K562 (cell line): ENCODE results near the gene ERFL. TPM values are rescaled to one million over a fixed set of nuclear protein-coding genes. Genes with fewer than 3 reads are reported as not detected.

Source experiments
- ATAC-seq: fragments of 200-7000 bp; cut with Tn5 transposase; 3 replicates; pipeline ENCODE4 v1.9.1; 2020; ENCODE audit warnings: moderate library complexity
- BruUV-seq: library from RNA; stranded (reverse); fragments of 400-500 nt; replicated peaks from 2 replicates; lab custom pipeline; 2021; lab: Mats Ljungman, UMichigan
- CTCF ChIA-PET: fragments of 300-600 bp; formaldehyde crosslinking; extraction: SDS; loops from one replicate; lab custom pipeline; 2021; ENCODE audit warnings: low intra/inter-chr PET ratio; lab: Yijun Ruan, JAX
- POLR2A ChIA-PET: fragments of 300-600, 350-650 bp; sonication (Branson Sonifier 250); formaldehyde crosslinking; extraction: SDS; loops from one replicate; lab custom pipeline; 2021; ENCODE audit warnings: antibody characterized with exemption, inconsistent platforms; lab: Yijun Ruan, JAX
- DNase-seq, 4 experiments: peaks; one replicate each; pipeline versions ENCODE4 v3.0.0 to v3.0.0-alpha.2; 2011 to 2018; ENCODE audit warnings: low spot score in 3 of 4, mixed read lengths in 3 of 4; ENCODE audit errors: extremely low read depth in 1 of 4
- FAIRE-seq: peaks from 2 replicates; lab custom pipeline; 2011; peaks lifted over from hg19 to GRCh38; lab: Jason Lieb, UNC
- H2AFZ ChIP-seq: 2 replicates; pipeline ENCODE4 v1.6.0; 2011; ENCODE audit warnings: low read depth, low read length, control low read depth, inconsistent platforms
- H3K27ac ChIP-seq: fragments of 200-600 bp; 3 replicates; pipeline ENCODE4 v1.8.0; 2011; ENCODE audit warnings: low read depth, mild to moderate bottlenecking, control low read depth, inconsistent platforms, low read length, moderate library complexity, mixed read lengths; ENCODE audit errors: extremely low read depth
- H3K27me3 ChIP-seq, 2 experiments: fragments of 300-600 bp in 1 of 2; 2 replicates in 1 of 2; 3 replicates in 1 of 2; pipeline versions ENCODE4 v1.6.0 to v1.8.0; 2011; ENCODE audit warnings: inconsistent platforms in 2 of 2, low read length in 2 of 2, mild to moderate bottlenecking in 1 of 2, mixed read lengths in 1 of 2, moderate library complexity in 1 of 2; ENCODE audit not compliant: control insufficient read depth in 2 of 2, insufficient read depth in 2 of 2
- H3K36me3 ChIP-seq: fragments of 300-600 bp; 3 replicates; pipeline ENCODE4 v1.8.0; 2011; ENCODE audit warnings: mild to moderate bottlenecking, low read length, inconsistent platforms; ENCODE audit not compliant: control insufficient read depth, insufficient read depth
- H3K4me1 ChIP-seq, 2 experiments: fragments of 200-600 bp in 1 of 2; replicated peaks in 1 of 2; 2 replicates in 1 of 2; 3 replicates in 1 of 2; pipeline versions ENCODE4 v1.5.1 to v1.8.0; 2011; ENCODE audit warnings: inconsistent platforms in 2 of 2, low read length in 2 of 2, mild to moderate bottlenecking in 1 of 2, mixed read lengths in 1 of 2, moderate library complexity in 1 of 2; ENCODE audit not compliant: control insufficient read depth in 2 of 2, insufficient read depth in 2 of 2
- H3K4me2 ChIP-seq: 2 replicates; pipeline ENCODE4 v1.6.1; 2011; ENCODE audit warnings: low read length, control low read depth, inconsistent platforms, mixed read lengths; ENCODE audit not compliant: insufficient read depth
- H3K4me3 ChIP-seq: fragments of 200-600 bp; sonication (generic), shearing (Covaris generic); 2 replicates; pipeline ENCODE4 v1.5.1; 2016; ENCODE audit warnings: control low read depth, inconsistent platforms
- H3K79me2 ChIP-seq: fragments of 200-600 bp; 3 replicates; pipeline ENCODE4 v1.8.0; 2011; ENCODE audit warnings: low read length, inconsistent platforms; ENCODE audit not compliant: control insufficient read depth, insufficient read depth
- H3K9ac ChIP-seq, 2 experiments: 2 replicates each; pipeline versions ENCODE4 v1.6.0 to v1.6.1; 2011; ENCODE audit warnings: low read depth in 2 of 2, low read length in 2 of 2, control low read depth in 1 of 2, inconsistent platforms in 1 of 2, mild to moderate bottlenecking in 1 of 2, mixed read lengths in 1 of 2; ENCODE audit not compliant: insufficient read depth in 1 of 2
- H3K9me1 ChIP-seq: one replicate; pipeline ENCODE4 v1.6.0; 2011; ENCODE audit warnings: inconsistent platforms, mild to moderate bottlenecking, low read length, moderate library complexity; ENCODE audit not compliant: control insufficient read depth, insufficient read depth
- H3K9me3 ChIP-seq: replicated peaks from 2 replicates; pipeline ENCODE4 v1.5.1; 2011; ENCODE audit warnings: low read depth, low read length, inconsistent platforms; ENCODE audit not compliant: control insufficient read depth, insufficient read depth
- H4K20me1 ChIP-seq: replicated peaks from 2 replicates; pipeline ENCODE4 v1.6.1; 2011; ENCODE audit warnings: low read length, inconsistent platforms, mixed read lengths; ENCODE audit not compliant: control insufficient read depth, insufficient read depth
- ASH1L ChIP-seq: fragments of 450-650 bp; IDR thresholded peaks from 2 replicates; pipeline ENCODE4 v1.6.1; 2018; ENCODE audit warnings: borderline replicate concordance, mild to moderate bottlenecking, low read depth; ENCODE audit not compliant: partially characterized antibody
- BHLHE40 ChIP-seq: IDR thresholded peaks from 2 replicates; pipeline ENCODE4 v1.6.1; 2011; ENCODE audit warnings: low read length, improper control_type of control experiment
- CBX1 ChIP-seq: sonication (generic); IDR thresholded peaks from 2 replicates; pipeline ENCODE4 v1.6.1; 2016; ENCODE audit warnings: antibody characterized with exemption, low read depth, mild to moderate bottlenecking
- FOXJ2 ChIP-seq: fragments of 200-800 bp; sonication (Bioruptor generic); IDR thresholded peaks from 2 replicates; pipeline ENCODE4 v1.6.1; 2016; ENCODE audit warnings: missing genetic modification characterization, missing compliant biosample characterization
- KAT7 ChIP-seq: sonication (generic); formaldehyde crosslinking; IDR thresholded peaks from 2 replicates; pipeline ENCODE4 v1.8.0; 2022; ENCODE audit warnings: missing genetic modification reagents, mild to moderate bottlenecking, borderline replicate concordance
- L3MBTL2 ChIP-seq: fragments of 450-650 bp; IDR thresholded peaks from 2 replicates; pipeline ENCODE4 v1.6.1; 2016; ENCODE audit warnings: mild to moderate bottlenecking, moderate library complexity
- PTBP1 ChIP-seq: fragments of 200-400 bp; formaldehyde crosslinking; IDR thresholded peaks from 2 replicates; pipeline ENCODE4 v1.6.1; 2017; ENCODE audit warnings: low read depth, low read length
- RB1 ChIP-seq: fragments of 450-650 bp; IDR thresholded peaks from 2 replicates; pipeline ENCODE4 v1.6.1; 2017; ENCODE audit warnings: low read depth, mild to moderate bottlenecking
- SIN3A ChIP-seq, 2 experiments: fragments of 150-350 bp in 1 of 2; IDR thresholded peaks; 2 replicates each; pipeline ENCODE4 v1.6.1; 2011 to 2016; ENCODE audit warnings: borderline replicate concordance in 2 of 2, low read depth in 2 of 2, low read length in 2 of 2, mild to moderate bottlenecking in 2 of 2, moderate library complexity in 2 of 2; ENCODE audit not compliant: control insufficient read depth in 1 of 2
- SMC3 ChIP-seq: conservative IDR thresholded peaks from 2 replicates; pipeline ENCODE4 v1.6.1; 2011; ENCODE audit warnings: low read depth, low read length, improper control_type of control experiment; ENCODE audit not compliant: insufficient read depth
- SRSF9 ChIP-seq: fragments of 200-400 bp; formaldehyde crosslinking; IDR thresholded peaks from 2 replicates; pipeline ENCODE4 v1.6.1; 2017; ENCODE audit warnings: low read depth, low read length, borderline replicate concordance
- TOE1 ChIP-seq, 2 experiments: fragments of 450-650 bp in 1 of 2; sonication (generic) in 1 of 2; formaldehyde crosslinking in 1 of 2; IDR thresholded peaks; 2 replicates each; pipeline versions ENCODE4 v1.7.1 to v1.8.0; 2016 to 2022; ENCODE audit warnings: borderline replicate concordance in 2 of 2, mild to moderate bottlenecking in 2 of 2, antibody characterized with exemption in 1 of 2, inconsistent platforms in 1 of 2, low read depth in 1 of 2, missing genetic modification reagents in 1 of 2, moderate library complexity in 1 of 2
- XRCC5 ChIP-seq: fragments of 200-400 bp; formaldehyde crosslinking; IDR thresholded peaks from 2 replicates; pipeline ENCODE4 v1.6.1; 2017; ENCODE audit warnings: low read depth, mild to moderate bottlenecking, low read length
- ZC3H4 ChIP-seq: sonication (generic); formaldehyde crosslinking; IDR thresholded peaks from 2 replicates; pipeline ENCODE4 v1.9.0; 2021; ENCODE audit warnings: missing genetic modification reagents, borderline replicate concordance
- WGBS: fragments of 100-300 bp; shearing (Covaris generic); methylation state at CpG from one replicate; pipeline ENCODE4 v1.1.6; 2016; ENCODE audit warnings: low coverage, mixed read lengths; ENCODE audit not compliant: insufficient coverage; ENCODE audit errors: missing lambda C conversion rate; 5-methylcytosine and 5-hydroxymethylcytosine counted together
- in situ Hi-C: fragments of 300-500 bp; cut with MboI; formaldehyde crosslinking; loops from 4 replicates; pipeline ENCODE4 v1.15.0; 2018; ENCODE audit warnings: inconsistent platforms, mixed read lengths
- intact Hi-C: fragments of 100-400 bp; cut with micrococcal nuclease; formaldehyde crosslinking; loops from 2 replicates; pipeline ENCODE4 v1.14.2; 2022
- polyA plus RNA-seq, 8 experiments: library from polyadenylated mRNA; depleted of rRNA in 4 of 8; stranded (reverse) in 5 of 8; unstranded in 3 of 8; fragments of >200 nt; fragmentation: Nextera tagmentation in 2 of 8; fragmentation: Illumina TruSeq in 1 of 8; extraction: Ambion mirVana in 2 of 8; extraction: Trizol in 1 of 8; gene quantifications; 2 replicates each; pipeline versions ENCODE4 v1.2.1 to v1.2.3, GENCODE V29; 2011 to 2014; ENCODE audit warnings: inconsistent platforms in 1 of 8, missing spikeins in 1 of 8
- total RNA-seq, 7 experiments: library from RNA; depleted of rRNA in 6 of 7; stranded (reverse); fragments of >200 nt in 6 of 7; fragmentation: Illumina TruSeq in 2 of 7; extraction: Trizol in 2 of 7; gene quantifications; 2 replicates each; pipeline versions ENCODE4 v1.2.1 to v1.2.3, GENCODE V29; 2011 to 2021; ENCODE audit warnings: low replicate concordance in 1 of 7
- TF ChIP-seq, protein P1 (sequence below), 2 experiments: IDR thresholded peaks; 2 replicates each; pipeline ENCODE4 v1.6.1; 2011; ENCODE audit warnings: borderline replicate concordance in 1 of 2, control low read depth in 1 of 2, low read depth in 1 of 2, low read length in 1 of 2, mild to moderate bottlenecking in 1 of 2, mixed read lengths in 1 of 2, moderate library complexity in 1 of 2; ENCODE audit not compliant: insufficient read depth in 1 of 2, insufficient read length in 1 of 2, poor library complexity in 1 of 2, severe bottlenecking in 1 of 2; ENCODE audit errors: extremely low read depth in 1 of 2
- TF ChIP-seq, protein P2 (sequence below): fragments of 250-450 bp; sonication (Bioruptor Pico); IDR thresholded peaks from 2 replicates; pipeline ENCODE4 v1.6.1; 2021; ENCODE audit warnings: mild to moderate bottlenecking
- TF ChIP-seq, protein P3 (sequence below): sonication (generic); formaldehyde crosslinking; IDR thresholded peaks from 2 replicates; pipeline ENCODE4 v1.8.1; 2023; ENCODE audit warnings: mild to moderate bottlenecking, missing genetic modification reagents

ERFL gene
- total and polyA plus RNA-seq, 9 of the 15 experiments (the other 6 are each of a cell fraction or from before 2014, with no cell fraction given), result 0.07 to 0.75 (median 0.32) TPM; not detected in 4

DNA sequence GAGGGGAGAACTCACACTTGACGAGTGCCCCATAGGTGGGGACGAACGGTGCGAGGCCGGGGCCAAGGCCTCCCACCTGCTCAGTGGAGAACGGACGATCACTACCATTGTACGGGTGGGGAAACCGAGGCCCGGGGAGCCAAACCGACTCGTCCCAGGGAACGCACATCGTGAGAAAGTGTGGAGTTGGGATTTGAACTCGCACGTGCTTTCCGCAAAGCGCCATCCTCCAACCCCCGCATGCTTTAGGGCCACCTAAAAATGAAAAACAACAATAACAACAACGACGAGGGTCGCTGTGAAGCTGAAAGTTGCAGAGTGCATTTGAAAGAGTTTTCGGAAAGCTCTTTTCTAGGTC lies 44.8 kb downstream of the ERFL start:
- Histone ChIP-seq H3K9ac (peak overlapping the region; percentile 76 to 95), H3K36me3 (peaks cover 20% of the 10 kb centered on the region; the same call in 1 of the 3 replicates), H2AFZ (peak overlapping the region; percentile 77), H4K20me1 (0 out of 2 replicates have a peak, but pooled peaks cover 7% of the 10 kb centered on the region), H3K27ac (peak overlapping the region; percentile 78), H3K9me1 (no peaks in the 10 kb centered on the region), H3K4me3 (peak overlapping the region; percentile 70), H3K4me2 (peak overlapping the region; percentile 89), H3K4me1 (peaks cover 25 to 68% of the 10 kb centered on the region in 2 experiments; a peak in 4 of 5 replicates), H3K79me2 (peaks cover 40% of the 10 kb centered on the region), H3K27me3 (no peaks in the 10 kb centered on the region), H3K9me3 (no peaks in the 10 kb centered on the region)
- no peak for DNase-seq
- in situ Hi-C loops (no loop called here), intact Hi-C loops (no loop called here)
- no peak for ATAC-seq
- WGBS, result under 1% methylated on average over 21 of the region's 23 CpGs
- TSS peak; percentile 42 for BruUV-seq
- FAIRE-seq, result no peak
- ChIA-PET CTCF (no interaction called here), POLR2A (interaction anchor here (0.8 kb wide), 1 partner anchor 10 kb away, joined by 5 read pairs; no protein-coding TSS in a partner anchor)
- TF ChIP-seq L3MBTL2 (peak; percentile 72), TOE1 (IDR thresholded peaks at IDR 0.05; ENCODE audit: borderline replicate concordance) (no peak), TOE1 (CRISPR knock-in tag; IDR thresholded peaks at IDR 0.05; ENCODE audit: borderline replicate concordance, low read depth) (0 out of 2 replicates have a peak, but pooled peaks have one; percentile 49), XRCC5 (0 out of 2 replicates have a peak, but pooled peaks have one; percentile 20), SMC3 (0 out of 2 replicates have a peak, but pooled peaks have one; percentile 1), SRSF9 (no peak), PTBP1 (0 out of 2 replicates have a peak, but pooled peaks have one; percentile 48), CBX1 (peak; percentile 20; the same call in 1 of the 2 replicates), ZC3H4 (CRISPR knock-in tag) (peak; percentile 68; the same call in 1 of the 2 replicates), RB1 (peak; percentile 8; the same call in 1 of the 2 replicates), KAT7 (CRISPR knock-in tag) (0 out of 2 replicates have a peak, but pooled peaks have one; percentile 39), FOXJ2 (tag) (no peak), BHLHE40 (peak; percentile 50), ASH1L (no peak), SIN3A (IDR thresholded peaks at IDR 0.05; ENCODE audit: borderline replicate concordance in 2 of 2, control insufficient read depth in 1 of 2, low read depth in 2 of 2, low read length in 2 of 2) (0 out of 4 replicates have a peak, but pooled peaks of 1 of the 2 experiments have one; percentile 61)
- TF ChIP-seq, protein P1, sequence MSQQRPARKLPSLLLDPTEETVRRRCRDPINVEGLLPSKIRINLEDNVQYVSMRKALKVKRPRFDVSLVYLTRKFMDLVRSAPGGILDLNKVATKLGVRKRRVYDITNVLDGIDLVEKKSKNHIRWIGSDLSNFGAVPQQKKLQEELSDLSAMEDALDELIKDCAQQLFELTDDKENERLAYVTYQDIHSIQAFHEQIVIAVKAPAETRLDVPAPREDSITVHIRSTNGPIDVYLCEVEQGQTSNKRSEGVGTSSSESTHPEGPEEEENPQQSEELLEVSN (IDR thresholded peaks at IDR 0.05; ENCODE audit: borderline replicate concordance in 1 of 2, extremely low read depth in 1 of 2, insufficient read depth in 1 of 2, insufficient read length in 1 of 2, low read depth in 1 of 2, low read length in 1 of 2, poor library complexity in 1 of 2, severe bottlenecking in 1 of 2), result peak in 1 of 2 experiments; percentile 70
- TF ChIP-seq, protein P2, sequence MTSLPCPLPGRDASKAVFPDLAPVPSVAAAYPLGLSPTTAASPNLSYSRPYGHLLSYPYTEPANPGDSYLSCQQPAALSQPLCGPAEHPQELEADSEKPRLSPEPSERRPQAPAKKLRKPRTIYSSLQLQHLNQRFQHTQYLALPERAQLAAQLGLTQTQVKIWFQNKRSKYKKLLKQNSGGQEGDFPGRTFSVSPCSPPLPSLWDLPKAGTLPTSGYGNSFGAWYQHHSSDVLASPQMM (CRISPR knock-in tag), result no peak
- TF ChIP-seq, protein P3, sequence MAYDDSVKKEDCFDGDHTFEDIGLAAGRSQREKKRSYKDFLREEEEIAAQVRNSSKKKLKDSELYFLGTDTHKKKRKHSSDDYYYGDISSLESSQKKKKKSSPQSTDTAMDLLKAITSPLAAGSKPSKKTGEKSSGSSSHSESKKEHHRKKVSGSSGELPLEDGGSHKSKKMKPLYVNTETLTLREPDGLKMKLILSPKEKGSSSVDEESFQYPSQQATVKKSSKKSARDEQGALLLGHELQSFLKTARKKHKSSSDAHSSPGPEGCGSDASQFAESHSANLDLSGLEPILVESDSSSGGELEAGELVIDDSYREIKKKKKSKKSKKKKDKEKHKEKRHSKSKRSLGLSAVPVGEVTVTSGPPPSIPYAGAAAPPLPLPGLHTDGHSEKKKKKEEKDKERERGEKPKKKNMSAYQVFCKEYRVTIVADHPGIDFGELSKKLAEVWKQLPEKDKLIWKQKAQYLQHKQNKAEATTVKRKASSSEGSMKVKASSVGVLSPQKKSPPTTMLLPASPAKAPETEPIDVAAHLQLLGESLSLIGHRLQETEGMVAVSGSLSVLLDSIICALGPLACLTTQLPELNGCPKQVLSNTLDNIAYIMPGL, result 0 out of 2 replicates have a peak, but pooled peaks have one; percentile 57
